ENCODE results near the gene GTF3C4.

GTF3C4 gene

GRCh38 chr9:132637351-132637750 is 32.9 kb upstream of the GTF3C4 start:
- Histone ChIP-seq H2BK5ac (ENCODE audit: low read length) (no peak overlapping the region), H3K4ac (ENCODE audit: low read length) (no peak overlapping the region), H3K14ac (ENCODE audit: low read length) (no peak overlapping the region), H3K36me3 (replicated peaks in 1 of 2; ENCODE audit: control insufficient read depth in 2 of 2, insufficient read depth in 2 of 2, low read length in 2 of 2) (peaks cover 19 to 73% of the 10 kb centered on the region in 2 donors), H4K91ac (ENCODE audit: low read depth, low read length, poor library complexity) (no peak overlapping the region), H3K23ac (ENCODE audit: low read depth, low read length, poor library complexity) (no peak overlapping the region), H3K9ac (ENCODE audit: low read depth, low read length, poor library complexity) (no peak overlapping the region), H3K9me3 (replicated peaks in 1 of 2; ENCODE audit: control insufficient read depth in 2 of 2, insufficient read depth in 1 of 2, low read depth in 1 of 2, low read length in 2 of 2) (no peaks in the 10 kb centered on the region), H2BK12ac (ENCODE audit: low read length) (no peak overlapping the region), H2BK120ac (ENCODE audit: low read depth, low read length) (no peak overlapping the region), H3K4me2 (ENCODE audit: insufficient read depth, low read length, poor library complexity, severe bottlenecking) (no peak overlapping the region), H2AFZ (ENCODE audit: low read length) (no peak overlapping the region), H3K79me1 (ENCODE audit: low read depth, low read length) (no peaks in the 10 kb centered on the region), H3K4me3 (ENCODE audit: low read length in 2 of 2) (no peak overlapping the region), H4K8ac (ENCODE audit: low read depth, low read length) (no peak overlapping the region), H3K27ac (replicated peaks; ENCODE audit: low read length) (no peak overlapping the region), H2BK15ac (ENCODE audit: low read length) (no peak overlapping the region), H2AK5ac (ENCODE audit: low read depth, low read length) (no peak overlapping the region), H3K18ac (ENCODE audit: low read length) (no peak overlapping the region), H3K27me3 (ENCODE audit: control insufficient read depth in 3 of 3, insufficient read depth in 3 of 3, low read depth in 1 of 3, low read length in 3 of 3) (no peaks in the 10 kb centered on the region), H3K4me1 (ENCODE audit: control insufficient read depth in 2 of 2, insufficient read depth in 1 of 2, low read depth in 1 of 2, low read length in 2 of 2) (no peaks in the 10 kb centered on the region)
- no CpG with 5 or more reads among the region's 12 CpGs for WGBS, 2 donors (ENCODE audit: extremely low coverage in 2 of 2, insufficient read length in 2 of 2, insufficient replicate concordance in 1 of 2)
- no peak for DNase-seq (ENCODE audit: low spot score)

GRCh38 chr9:132637801-132638200 is 32.5 kb upstream of the GTF3C4 start:
- Histone ChIP-seq H3K18ac (ENCODE audit: low read length) (no peak overlapping the region), H3K4ac (ENCODE audit: low read length) (no peak overlapping the region), H4K91ac (ENCODE audit: low read depth, low read length, poor library complexity) (no peak overlapping the region), H2AFZ (ENCODE audit: low read length) (no peak overlapping the region), H3K4me2 (ENCODE audit: insufficient read depth, low read length, poor library complexity, severe bottlenecking) (no peak overlapping the region), H3K36me3 (replicated peaks in 1 of 2; ENCODE audit: control insufficient read depth in 2 of 2, insufficient read depth in 2 of 2, low read length in 2 of 2) (peaks cover 19 to 72% of the 10 kb centered on the region in 2 donors), H3K27ac (replicated peaks; ENCODE audit: low read length) (no peak overlapping the region), H2BK120ac (ENCODE audit: low read depth, low read length) (no peak overlapping the region), H3K4me3 (ENCODE audit: low read length in 2 of 2) (no peak overlapping the region), H3K9ac (ENCODE audit: low read depth, low read length, poor library complexity) (no peak overlapping the region), H2BK15ac (ENCODE audit: low read length) (no peak overlapping the region), H3K14ac (ENCODE audit: low read length) (no peak overlapping the region), H2BK12ac (ENCODE audit: low read length) (no peak overlapping the region), H3K23ac (ENCODE audit: low read depth, low read length, poor library complexity) (no peak overlapping the region), H3K27me3 (ENCODE audit: control insufficient read depth in 3 of 3, insufficient read depth in 3 of 3, low read depth in 1 of 3, low read length in 3 of 3) (no peaks in the 10 kb centered on the region), H3K9me3 (replicated peaks in 1 of 2; ENCODE audit: control insufficient read depth in 2 of 2, insufficient read depth in 1 of 2, low read depth in 1 of 2, low read length in 2 of 2) (no peaks in the 10 kb centered on the region), H2AK5ac (ENCODE audit: low read depth, low read length) (no peak overlapping the region), H2BK5ac (ENCODE audit: low read length) (no peak overlapping the region), H3K4me1 (ENCODE audit: control insufficient read depth in 2 of 2, insufficient read depth in 1 of 2, low read depth in 1 of 2, low read length in 2 of 2) (no peaks in the 10 kb centered on the region), H3K79me1 (ENCODE audit: low read depth, low read length) (no peaks in the 10 kb centered on the region), H4K8ac (ENCODE audit: low read depth, low read length) (no peak overlapping the region)
- no peak for DNase-seq (ENCODE audit: low spot score)
- WGBS, 2 donors (ENCODE audit: extremely low coverage in 2 of 2, insufficient read length in 2 of 2, insufficient replicate concordance in 1 of 2): no CpG with 5 or more reads among the region's 12 CpGs

- Histone ChIP-seq H3K23ac (ENCODE audit: low read depth, low read length, poor library complexity) (no peak overlapping the region), H3K27me3 (ENCODE audit: control insufficient read depth in 3 of 3, insufficient read depth in 3 of 3, low read depth in 1 of 3, low read length in 3 of 3) (no peaks in the 10 kb centered on the region), H2BK12ac (ENCODE audit: low read length) (no peak overlapping the region), H2BK15ac (ENCODE audit: low read length) (no peak overlapping the region), H3K79me1 (ENCODE audit: low read depth, low read length) (no peaks in the 10 kb centered on the region), H4K8ac (ENCODE audit: low read depth, low read length) (no peak overlapping the region), H3K9me3 (replicated peaks in 1 of 2; ENCODE audit: control insufficient read depth in 2 of 2, insufficient read depth in 1 of 2, low read depth in 1 of 2, low read length in 2 of 2) (no peaks in the 10 kb centered on the region), H3K9ac (ENCODE audit: low read depth, low read length, poor library complexity) (no peak overlapping the region), H3K4ac (ENCODE audit: low read length) (no peak overlapping the region), H3K4me3 (ENCODE audit: low read length in 2 of 2) (no peak overlapping the region), H3K36me3 (replicated peaks in 1 of 2; ENCODE audit: control insufficient read depth in 2 of 2, insufficient read depth in 2 of 2, low read length in 2 of 2) (peaks cover 21 to 76% of the 10 kb centered on the region in 2 donors), H3K4me2 (ENCODE audit: insufficient read depth, low read length, poor library complexity, severe bottlenecking) (no peak overlapping the region), H2BK5ac (ENCODE audit: low read length) (no peak overlapping the region), H3K4me1 (ENCODE audit: control insufficient read depth in 2 of 2, insufficient read depth in 1 of 2, low read depth in 1 of 2, low read length in 2 of 2) (no peaks in the 10 kb centered on the region), H2BK120ac (ENCODE audit: low read depth, low read length) (no peak overlapping the region), H3K18ac (ENCODE audit: low read length) (no peak overlapping the region), H3K27ac (replicated peaks; ENCODE audit: low read length) (no peak overlapping the region), H4K91ac (ENCODE audit: low read depth, low read length, poor library complexity) (no peak overlapping the region), H3K14ac (ENCODE audit: low read length) (no peak overlapping the region), H2AK5ac (ENCODE audit: low read depth, low read length) (no peak overlapping the region), H2AFZ (ENCODE audit: low read length) (no peak overlapping the region)
- DNase-seq (ENCODE audit: low spot score): no peak
- WGBS, 2 donors (ENCODE audit: extremely low coverage in 2 of 2, insufficient read length in 2 of 2, insufficient replicate concordance in 1 of 2): no CpG with 5 or more reads among the region's 5 CpGs
These were observed 32.0 kb upstream of the GTF3C4 start for GRCh38 chr9:132638240-132638639.

GRCh38 chr9:132639322-132639721 is 30.9 kb upstream of the GTF3C4 start:
- no peak overlapping the region for H3K4me3 ChIP-seq (ENCODE audit: low read length in 2 of 2)
- H2BK15ac ChIP-seq (ENCODE audit: low read length): no peak overlapping the region
- no peak overlapping the region for H3K27ac ChIP-seq (replicated peaks; ENCODE audit: low read length)
- no peak overlapping the region for H3K23ac ChIP-seq (ENCODE audit: low read depth, low read length, poor library complexity)
- no CpG with 5 or more reads among the region's 5 CpGs for WGBS, 2 donors (ENCODE audit: extremely low coverage in 2 of 2, insufficient read length in 2 of 2, insufficient replicate concordance in 1 of 2)
- no peaks in the 10 kb centered on the region for H3K9me3 ChIP-seq (replicated peaks in 1 of 2; ENCODE audit: control insufficient read depth in 2 of 2, insufficient read depth in 1 of 2, low read depth in 1 of 2, low read length in 2 of 2)
- H3K79me1 ChIP-seq (ENCODE audit: low read depth, low read length): no peaks in the 10 kb centered on the region
- H3K4me2 ChIP-seq (ENCODE audit: insufficient read depth, low read length, poor library complexity, severe bottlenecking): no peak overlapping the region
- no peak overlapping the region for H2AK5ac ChIP-seq (ENCODE audit: low read depth, low read length)
- no peak overlapping the region for H4K8ac ChIP-seq (ENCODE audit: low read depth, low read length)
- H3K36me3 ChIP-seq (replicated peaks in 1 of 2; ENCODE audit: control insufficient read depth in 2 of 2, insufficient read depth in 2 of 2, low read length in 2 of 2): peaks cover 22 to 85% of the 10 kb centered on the region in 2 donors
- no peak overlapping the region for H3K18ac ChIP-seq (ENCODE audit: low read length)
- no peak for DNase-seq (ENCODE audit: low spot score)
- H3K4me1 ChIP-seq (ENCODE audit: control insufficient read depth in 2 of 2, insufficient read depth in 1 of 2, low read depth in 1 of 2, low read length in 2 of 2): no peaks in the 10 kb centered on the region
- H3K27me3 ChIP-seq (ENCODE audit: control insufficient read depth in 3 of 3, insufficient read depth in 3 of 3, low read depth in 1 of 3, low read length in 3 of 3): no peaks in the 10 kb centered on the region
- H3K9ac ChIP-seq (ENCODE audit: low read depth, low read length, poor library complexity): no peak overlapping the region
- H2BK120ac ChIP-seq (ENCODE audit: low read depth, low read length): no peak overlapping the region
- H3K14ac ChIP-seq (ENCODE audit: low read length): no peak overlapping the region
- H2BK12ac ChIP-seq (ENCODE audit: low read length): no peak overlapping the region
- no peak overlapping the region for H2BK5ac ChIP-seq (ENCODE audit: low read length)
- no peak overlapping the region for H4K91ac ChIP-seq (ENCODE audit: low read depth, low read length, poor library complexity)
- no peak overlapping the region for H2AFZ ChIP-seq (ENCODE audit: low read length)
- no peak overlapping the region for H3K4ac ChIP-seq (ENCODE audit: low read length)

All from neuronal stem cell (in vitro differentiated cells).